Esophagus muscularis mucosa (tissue), 3 donors: ENCODE data around the gene WNT11.

Experiments
- CTCF ChIP-seq, 3 experiments: fragments of 200-600 bp in 2 of 3; fragments of 450-650 bp in 1 of 3; sonication (generic) in 2 of 3; IDR thresholded peaks; one replicate each; pipeline ENCODE4 v1.5.1; 2017 to 2019; ENCODE audit warnings: antibody characterized with exemption in 3 of 3, mild to moderate bottlenecking in 2 of 3, moderate library complexity in 1 of 3
- POLR2A ChIP-seq: fragments of 450-650 bp; IDR thresholded peaks from one replicate; pipeline ENCODE4 v1.6.1; 2017; ENCODE audit warnings: antibody characterized with exemption, moderate library complexity, mild to moderate bottlenecking, low read depth
- POLR2AphosphoS5 ChIP-seq, 2 donors: sonication (generic); formaldehyde crosslinking; IDR thresholded peaks; one replicate each; pipeline ENCODE4 v1.6.1; 2017; ENCODE audit warnings: antibody characterized with exemption in 2 of 2

DNA sequence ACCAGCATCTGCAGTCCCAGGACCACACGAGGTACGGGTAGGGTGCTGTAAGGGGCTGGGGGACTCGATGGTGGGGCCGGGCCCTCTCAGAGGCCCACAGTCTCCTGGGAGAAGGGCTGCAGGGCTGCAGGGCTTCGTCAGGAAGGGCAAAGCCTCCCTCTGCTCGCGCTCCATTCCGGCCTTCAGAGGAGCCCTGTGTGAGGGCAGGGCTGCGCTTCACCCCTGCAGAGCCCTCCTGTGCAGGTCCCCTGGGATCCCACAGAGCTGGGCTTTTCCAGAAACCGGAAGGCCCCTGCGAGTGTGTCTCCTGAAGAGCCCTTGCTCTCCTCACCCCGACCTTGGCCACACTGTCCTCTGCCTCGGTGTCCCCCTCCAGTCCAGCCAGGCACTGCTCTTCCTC lies 27.2 kb downstream of the WNT11 start:
- TF ChIP-seq POLR2A (no peak), CTCF (IDR thresholded peaks at IDR 0.05) (no peak), POLR2AphosphoS5 (IDR thresholded peaks at IDR 0.05) (no peak)
